Stimulated activated CD8-positive, alpha-beta memory T cell treated with anti-CD3 and anti-CD28 coated beads, Interleukin-7, amount 100 ng/mL, for 48 hours (primary cell): ENCODE data around the gene TNNC1.

ENCODE experiments used
- DNase-seq, 2 donors: peaks; one replicate each; pipeline ENCODE4 v3.0.0-alpha.2; 2020; ENCODE audit warnings: low read depth in 1 of 2; ENCODE audit errors: extremely low read depth in 1 of 2

The TNNC1 gene

DNA sequence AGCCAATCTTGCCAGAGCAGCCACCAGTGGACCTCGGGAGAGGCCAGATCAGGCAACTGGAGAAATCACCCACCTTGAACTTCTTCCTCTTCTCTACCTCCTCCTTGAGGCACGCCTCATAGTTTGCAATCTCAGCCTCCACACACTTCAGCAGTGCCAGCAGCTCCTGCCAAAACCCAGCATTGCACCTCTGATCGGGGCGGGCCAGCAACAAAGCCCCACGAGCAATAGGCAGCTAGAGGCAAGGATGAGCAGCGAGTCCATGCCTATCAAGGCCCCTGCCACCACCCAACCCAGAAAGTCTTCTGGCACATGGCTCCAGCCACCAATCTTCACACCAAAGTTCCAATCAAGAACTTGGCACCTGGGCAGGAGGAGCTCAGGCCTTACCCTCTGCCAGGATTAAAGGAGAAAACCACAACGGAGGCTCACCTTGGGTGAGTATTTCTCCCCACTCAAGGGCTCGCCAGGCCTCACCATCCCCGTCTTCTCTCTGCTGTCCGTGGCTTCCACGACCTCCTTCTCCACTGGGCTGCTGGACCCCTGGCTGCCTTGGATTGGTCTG lies 51.1 kb downstream of the TNNC1 start:
- DNase-seq = no peak

DNA sequence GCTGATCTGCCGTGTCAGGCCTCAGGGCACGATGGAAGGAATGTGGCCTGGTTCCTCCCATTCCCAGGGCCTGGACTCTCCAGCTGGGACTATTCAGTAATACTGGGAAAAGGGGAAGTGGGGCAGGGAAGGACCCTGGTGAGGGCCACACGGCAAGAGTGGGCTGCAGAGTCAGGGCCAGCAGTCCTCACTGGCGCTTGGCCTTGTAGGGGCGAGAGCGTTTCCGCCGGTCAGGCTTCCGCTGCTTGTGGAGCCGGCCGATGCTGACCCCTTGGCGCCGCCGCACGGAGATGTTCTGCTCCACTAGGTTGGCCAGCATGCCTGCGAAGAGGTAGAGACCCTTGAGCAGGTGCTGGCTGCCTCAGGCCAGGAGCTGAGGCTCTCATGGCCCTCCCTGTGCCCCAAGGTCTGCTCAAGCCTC lies 51.7 kb downstream of the TNNC1 start:
- no peak for DNase-seq

DNA sequence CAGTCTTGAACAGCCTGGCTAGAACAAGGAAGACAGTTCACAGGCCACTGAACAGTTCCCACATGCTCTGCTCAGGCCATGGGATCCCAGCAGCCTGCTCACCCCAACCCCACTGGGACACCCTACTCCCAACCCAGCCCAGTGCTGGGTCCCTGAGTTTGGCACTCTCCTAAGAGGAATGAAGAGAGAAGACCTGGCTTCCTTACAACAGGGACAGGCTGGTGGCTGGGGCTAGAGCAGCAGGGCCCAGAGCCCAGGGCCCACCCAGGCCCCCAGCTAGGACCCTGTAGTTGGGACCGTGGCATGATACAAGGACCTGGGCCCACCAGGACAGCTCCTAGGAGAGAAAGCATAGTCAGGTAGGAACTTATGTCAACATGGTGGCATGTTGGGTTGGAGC lies 52.3 kb downstream of the TNNC1 start:
- no peak for DNase-seq
